Neural progenitor cell (in vitro differentiated cells): Measurements from ENCODE around the gene SEC62. TPM values are rescaled to one million over a fixed set of nuclear protein-coding genes. Genes with fewer than 3 reads are reported as not detected.

Source experiments
- DNase-seq: peaks from one replicate; pipeline ENCODE4 v3.0.0-alpha.2; 2016; ENCODE audit warnings: low spot score
- H2AFZ ChIP-seq: fragments of 200-600 bp; sonication (generic); replicated peaks from 2 replicates; pipeline ENCODE4 v1.6.1; 2016; ENCODE audit warnings: antibody characterized with exemption
- H3F3A ChIP-seq: fragments of 200-600 bp; sonication (generic); 2 replicates; pipeline ENCODE4 v1.6.1; 2016; ENCODE audit warnings: antibody characterized with exemption, low read depth
- H3K27ac ChIP-seq: fragments of 200-600 bp; sonication (generic); 2 replicates; pipeline ENCODE4 v1.5.1; 2016; ENCODE audit warnings: mild to moderate bottlenecking
- H3K27me3 ChIP-seq: fragments of 200-600 bp; sonication (generic); 2 replicates; pipeline ENCODE4 v1.6.1; 2016; ENCODE audit warnings: mild to moderate bottlenecking, moderate library complexity
- H3K36me3 ChIP-seq: fragments of 200-600 bp; sonication (generic); 2 replicates; pipeline ENCODE4 v1.5.1; 2016
- H3K4me1 ChIP-seq: fragments of 200-600 bp; sonication (generic); 2 replicates; pipeline ENCODE4 v1.6.1; 2016; ENCODE audit warnings: mixed run types
- H3K4me2 ChIP-seq: fragments of 200-600 bp; sonication (generic); 2 replicates; pipeline ENCODE4 v1.6.1; 2016
- H3K4me3 ChIP-seq: fragments of 200-600 bp; sonication (generic); 2 replicates; pipeline ENCODE4 v1.5.1; 2016
- H3K79me2 ChIP-seq: fragments of 200-600 bp; sonication (generic); 2 replicates; pipeline ENCODE4 v1.6.1; 2016; ENCODE audit warnings: low read depth
- H3K9ac ChIP-seq: fragments of 200-600 bp; sonication (generic); 2 replicates; pipeline ENCODE4 v1.6.1; 2016
- H3K9me3 ChIP-seq: fragments of 200-600 bp; sonication (generic); 2 replicates; pipeline ENCODE4 v1.5.1; 2016; ENCODE audit warnings: low read depth
- H4K20me1 ChIP-seq: fragments of 200-600 bp; sonication (generic); 2 replicates; pipeline ENCODE4 v1.6.1; 2016; ENCODE audit warnings: low read depth
- H3K27ac Mint-ChIP-seq: 3 replicates; pipeline ENCODE4 v1.8.0; 2021; ENCODE audit warnings: mixed read lengths
- H3K27me3 Mint-ChIP-seq: 2 replicates; pipeline ENCODE4 v1.8.0; 2022; ENCODE audit warnings: low read depth, mild to moderate bottlenecking, inconsistent platforms, moderate library complexity, mixed read lengths; ENCODE audit not compliant: insufficient read depth
- H3K36me3 Mint-ChIP-seq: 3 replicates; pipeline ENCODE4 v1.8.0; 2021; ENCODE audit warnings: mixed read lengths
- H3K4me1 Mint-ChIP-seq: 3 replicates; pipeline ENCODE4 v1.8.0; 2021; ENCODE audit warnings: mixed read lengths
- H3K4me3 Mint-ChIP-seq: 3 replicates; pipeline ENCODE4 v1.8.0; 2021; ENCODE audit warnings: mild to moderate bottlenecking, moderate library complexity, mixed read lengths
- H3K9me3 Mint-ChIP-seq: 3 replicates; pipeline ENCODE4 v1.8.0; 2020; ENCODE audit warnings: mixed read lengths
- EZH2 ChIP-seq: fragments of 200-600 bp; sonication (generic); IDR thresholded peaks from 2 replicates; pipeline ENCODE4 v1.6.1; 2017; ENCODE audit warnings: antibody characterized with exemption, mild to moderate bottlenecking, moderate library complexity
- EZH2phosphoT487 ChIP-seq: fragments of 200-600 bp; sonication (generic); IDR thresholded peaks from 2 replicates; pipeline ENCODE4 v1.6.1; 2017; ENCODE audit warnings: antibody characterized with exemption
- total RNA-seq: library from RNA; depleted of rRNA; stranded (reverse); fragments of >200 nt; gene quantifications from 2 replicates; pipeline ENCODE4 v1.2.3, GENCODE V29; 2015; ENCODE audit warnings: low replicate concordance
- TF ChIP-seq, protein P1 (sequence below): fragments of 200-600 bp; sonication (generic); IDR thresholded peaks from 2 replicates; pipeline ENCODE4 v1.5.1; 2017; ENCODE audit warnings: antibody characterized with exemption, mild to moderate bottlenecking

The SEC62 gene
- total RNA-seq, result 22.0 and 34.8 TPM in 2 replicates

DNA sequence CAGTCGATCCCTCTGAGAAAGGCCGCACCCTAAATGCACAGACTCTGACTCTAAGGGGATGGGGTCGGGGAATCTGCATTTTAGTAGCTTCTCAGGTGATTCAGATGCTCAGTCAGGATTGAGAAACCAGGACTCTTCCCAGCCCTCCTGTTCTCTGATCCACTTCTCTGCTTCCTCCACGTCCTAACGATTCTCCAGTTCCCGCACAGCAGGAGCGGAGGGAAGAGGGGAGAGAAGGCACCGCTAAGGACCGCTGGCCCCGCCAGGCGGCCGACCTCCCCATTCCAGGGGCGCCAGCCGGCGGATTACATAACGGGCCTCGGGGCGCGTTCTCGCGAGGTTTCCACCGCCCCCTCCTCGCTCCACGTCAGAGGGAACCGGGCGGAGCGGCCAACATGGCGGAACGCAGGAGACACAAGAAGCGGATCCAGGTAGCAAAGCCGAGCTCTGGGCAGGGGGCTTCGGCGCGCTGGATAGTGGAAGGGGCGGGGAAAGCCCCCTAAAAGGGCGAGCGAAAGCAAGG lies at the start of gene SEC62:
TSS of gene SEC62 (plus strand) at position 380 of the 523 bp plus-strand sequence. CDS start at position 396, 16 bp downstream.
- Histone ChIP-seq H3K9ac (peak within 1 kb of the TSS; percentile 94), H3K27ac (peak within 1 kb of the TSS; percentile 97), H3K4me3 (peak within 1 kb of the TSS; percentile 85), H3K9me3 (no peaks in the 10 kb centered on the region), H3K4me1 (peaks cover 19% of the 10 kb centered on the region), H3K79me2 (peaks cover 49% of the 10 kb centered on the region), H3F3A (peaks cover 9% of the 10 kb centered on the region), H3K36me3 (no peaks in the 10 kb centered on the region), H3K27me3 (no peaks in the 10 kb centered on the region), H2AFZ (peak within 1 kb of the TSS; percentile 78), H3K4me2 (peak within 1 kb of the TSS; percentile 83), H4K20me1 (peaks cover 43% of the 10 kb centered on the region)
- TF ChIP-seq, protein P1, sequence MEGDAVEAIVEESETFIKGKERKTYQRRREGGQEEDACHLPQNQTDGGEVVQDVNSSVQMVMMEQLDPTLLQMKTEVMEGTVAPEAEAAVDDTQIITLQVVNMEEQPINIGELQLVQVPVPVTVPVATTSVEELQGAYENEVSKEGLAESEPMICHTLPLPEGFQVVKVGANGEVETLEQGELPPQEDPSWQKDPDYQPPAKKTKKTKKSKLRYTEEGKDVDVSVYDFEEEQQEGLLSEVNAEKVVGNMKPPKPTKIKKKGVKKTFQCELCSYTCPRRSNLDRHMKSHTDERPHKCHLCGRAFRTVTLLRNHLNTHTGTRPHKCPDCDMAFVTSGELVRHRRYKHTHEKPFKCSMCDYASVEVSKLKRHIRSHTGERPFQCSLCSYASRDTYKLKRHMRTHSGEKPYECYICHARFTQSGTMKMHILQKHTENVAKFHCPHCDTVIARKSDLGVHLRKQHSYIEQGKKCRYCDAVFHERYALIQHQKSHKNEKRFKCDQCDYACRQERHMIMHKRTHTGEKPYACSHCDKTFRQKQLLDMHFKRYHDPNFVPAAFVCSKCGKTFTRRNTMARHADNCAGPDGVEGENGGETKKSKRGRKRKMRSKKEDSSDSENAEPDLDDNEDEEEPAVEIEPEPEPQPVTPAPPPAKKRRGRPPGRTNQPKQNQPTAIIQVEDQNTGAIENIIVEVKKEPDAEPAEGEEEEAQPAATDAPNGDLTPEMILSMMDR, result peak; percentile 42
- peak; percentile 1 for TF ChIP-seq EZH2phosphoT487
- TF ChIP-seq EZH2, result no peak
- peak within 1 kb of the TSS; percentile 98 for H3K27ac Mint-ChIP-seq
- peak; percentile 98 for DNase-seq
- H3K36me3 Mint-ChIP-seq, result peaks cover 4% of the 10 kb centered on the region
- peak within 1 kb of the TSS; percentile 91 for H3K4me3 Mint-ChIP-seq
- peaks cover 20% of the 10 kb centered on the region for H3K4me1 Mint-ChIP-seq
- H3K9me3 Mint-ChIP-seq, result no peaks in the 10 kb centered on the region
- H3K27me3 Mint-ChIP-seq, result no peaks in the 10 kb centered on the region

DNA sequence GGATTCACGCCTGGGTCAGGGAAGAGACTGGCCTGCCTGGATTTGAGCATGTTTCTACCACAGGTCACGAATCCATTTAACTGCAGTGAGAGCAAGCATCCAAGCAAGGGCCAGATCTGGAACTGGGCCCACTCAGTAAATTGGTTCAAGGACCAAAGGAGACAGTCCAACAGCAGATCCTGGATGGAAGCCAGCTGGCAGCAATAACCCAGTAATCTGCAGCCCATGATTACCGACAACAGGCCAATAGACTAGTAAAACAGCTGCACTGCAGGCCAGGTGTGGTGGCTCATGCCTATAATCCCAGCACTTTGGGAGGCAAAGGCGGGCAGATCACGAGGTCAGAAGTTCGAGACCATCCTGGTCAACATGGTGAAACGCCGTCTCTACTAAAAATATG lies 43.4 kb upstream of the SEC62 start:
- no peaks in the 10 kb centered on the region for H3K36me3 Mint-ChIP-seq
- H3K27me3 ChIP-seq, result no peaks in the 10 kb centered on the region
- no peak overlapping the region for H2AFZ ChIP-seq
- no peak overlapping the region for H3K4me3 ChIP-seq
- no peak for DNase-seq
- H3K9me3 Mint-ChIP-seq, result no peaks in the 10 kb centered on the region
- no peaks in the 10 kb centered on the region for H4K20me1 ChIP-seq
- no peaks in the 10 kb centered on the region for H3K79me2 ChIP-seq
- H3K4me1 Mint-ChIP-seq, result no peaks in the 10 kb centered on the region
- H3F3A ChIP-seq, result no peaks in the 10 kb centered on the region
- no peak overlapping the region for H3K4me2 ChIP-seq
- H3K4me1 ChIP-seq, result peaks cover 5% of the 10 kb centered on the region
- H3K4me3 Mint-ChIP-seq, result no peak overlapping the region
- no peak overlapping the region for H3K9ac ChIP-seq
- no peaks in the 10 kb centered on the region for H3K36me3 ChIP-seq
- peaks cover 2% of the 10 kb centered on the region for H3K27me3 Mint-ChIP-seq
- TF ChIP-seq EZH2phosphoT487, result no peak
- TF ChIP-seq, protein P1, result no peak
- no peak for TF ChIP-seq EZH2
- H3K9me3 ChIP-seq, result no peaks in the 10 kb centered on the region
- no peak overlapping the region for H3K27ac Mint-ChIP-seq
- H3K27ac ChIP-seq, result no peak overlapping the region

DNA sequence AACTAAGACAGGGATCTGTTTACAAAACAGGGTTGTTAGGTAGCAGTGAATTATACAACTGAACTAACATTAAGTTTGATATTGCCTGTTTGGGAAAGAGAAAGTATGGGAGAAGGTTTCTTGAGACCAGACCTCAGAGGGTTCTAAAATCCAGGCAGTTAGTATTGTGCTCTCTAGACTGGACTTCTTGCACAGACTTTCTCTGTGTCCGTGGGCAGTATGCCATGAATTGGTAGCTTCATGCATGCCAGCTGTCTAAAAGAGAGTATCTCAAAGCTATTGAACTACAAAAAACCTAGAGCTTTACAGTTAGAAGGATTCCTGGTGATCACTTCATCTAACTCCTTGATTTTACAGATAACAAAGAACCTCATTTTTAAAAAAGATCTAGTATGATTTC lies 42.8 kb upstream of the SEC62 start:
- no peak overlapping the region for H3K27ac Mint-ChIP-seq
- H3K9me3 Mint-ChIP-seq, result no peaks in the 10 kb centered on the region
- no peak overlapping the region for H2AFZ ChIP-seq
- peaks cover 8% of the 10 kb centered on the region for H3K4me1 ChIP-seq
- H3K36me3 ChIP-seq, result no peaks in the 10 kb centered on the region
- no peaks in the 10 kb centered on the region for H3K4me1 Mint-ChIP-seq
- H3K4me3 ChIP-seq, result no peak overlapping the region
- H3K27me3 Mint-ChIP-seq, result peaks cover 2% of the 10 kb centered on the region
- no peak overlapping the region for H3K4me3 Mint-ChIP-seq
- no peak overlapping the region for H3K27ac ChIP-seq
- no peak for DNase-seq
- no peaks in the 10 kb centered on the region for H3F3A ChIP-seq
- H3K27me3 ChIP-seq, result no peaks in the 10 kb centered on the region
- H3K79me2 ChIP-seq, result no peaks in the 10 kb centered on the region
- TF ChIP-seq, protein P1, result no peak
- TF ChIP-seq EZH2phosphoT487, result no peak
- no peak for TF ChIP-seq EZH2
- no peak overlapping the region for H3K9ac ChIP-seq
- no peak overlapping the region for H3K4me2 ChIP-seq
- no peaks in the 10 kb centered on the region for H3K36me3 Mint-ChIP-seq
- no peaks in the 10 kb centered on the region for H4K20me1 ChIP-seq
- no peaks in the 10 kb centered on the region for H3K9me3 ChIP-seq
